CD4-positive, alpha-beta T cell treated with Interleukin-12 subunit alpha and Interleukin-12 subunit beta, for 1 hour (primary cell): Measurements from ENCODE around the gene DSP.

ENCODE experiments used
- DNase-seq: peaks from one replicate; pipeline ENCODE4 v3.0.0-alpha.2; 2020

The DSP gene, protein sequence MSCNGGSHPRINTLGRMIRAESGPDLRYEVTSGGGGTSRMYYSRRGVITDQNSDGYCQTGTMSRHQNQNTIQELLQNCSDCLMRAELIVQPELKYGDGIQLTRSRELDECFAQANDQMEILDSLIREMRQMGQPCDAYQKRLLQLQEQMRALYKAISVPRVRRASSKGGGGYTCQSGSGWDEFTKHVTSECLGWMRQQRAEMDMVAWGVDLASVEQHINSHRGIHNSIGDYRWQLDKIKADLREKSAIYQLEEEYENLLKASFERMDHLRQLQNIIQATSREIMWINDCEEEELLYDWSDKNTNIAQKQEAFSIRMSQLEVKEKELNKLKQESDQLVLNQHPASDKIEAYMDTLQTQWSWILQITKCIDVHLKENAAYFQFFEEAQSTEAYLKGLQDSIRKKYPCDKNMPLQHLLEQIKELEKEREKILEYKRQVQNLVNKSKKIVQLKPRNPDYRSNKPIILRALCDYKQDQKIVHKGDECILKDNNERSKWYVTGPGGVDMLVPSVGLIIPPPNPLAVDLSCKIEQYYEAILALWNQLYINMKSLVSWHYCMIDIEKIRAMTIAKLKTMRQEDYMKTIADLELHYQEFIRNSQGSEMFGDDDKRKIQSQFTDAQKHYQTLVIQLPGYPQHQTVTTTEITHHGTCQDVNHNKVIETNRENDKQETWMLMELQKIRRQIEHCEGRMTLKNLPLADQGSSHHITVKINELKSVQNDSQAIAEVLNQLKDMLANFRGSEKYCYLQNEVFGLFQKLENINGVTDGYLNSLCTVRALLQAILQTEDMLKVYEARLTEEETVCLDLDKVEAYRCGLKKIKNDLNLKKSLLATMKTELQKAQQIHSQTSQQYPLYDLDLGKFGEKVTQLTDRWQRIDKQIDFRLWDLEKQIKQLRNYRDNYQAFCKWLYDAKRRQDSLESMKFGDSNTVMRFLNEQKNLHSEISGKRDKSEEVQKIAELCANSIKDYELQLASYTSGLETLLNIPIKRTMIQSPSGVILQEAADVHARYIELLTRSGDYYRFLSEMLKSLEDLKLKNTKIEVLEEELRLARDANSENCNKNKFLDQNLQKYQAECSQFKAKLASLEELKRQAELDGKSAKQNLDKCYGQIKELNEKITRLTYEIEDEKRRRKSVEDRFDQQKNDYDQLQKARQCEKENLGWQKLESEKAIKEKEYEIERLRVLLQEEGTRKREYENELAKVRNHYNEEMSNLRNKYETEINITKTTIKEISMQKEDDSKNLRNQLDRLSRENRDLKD (N-terminal part only)

DNA sequence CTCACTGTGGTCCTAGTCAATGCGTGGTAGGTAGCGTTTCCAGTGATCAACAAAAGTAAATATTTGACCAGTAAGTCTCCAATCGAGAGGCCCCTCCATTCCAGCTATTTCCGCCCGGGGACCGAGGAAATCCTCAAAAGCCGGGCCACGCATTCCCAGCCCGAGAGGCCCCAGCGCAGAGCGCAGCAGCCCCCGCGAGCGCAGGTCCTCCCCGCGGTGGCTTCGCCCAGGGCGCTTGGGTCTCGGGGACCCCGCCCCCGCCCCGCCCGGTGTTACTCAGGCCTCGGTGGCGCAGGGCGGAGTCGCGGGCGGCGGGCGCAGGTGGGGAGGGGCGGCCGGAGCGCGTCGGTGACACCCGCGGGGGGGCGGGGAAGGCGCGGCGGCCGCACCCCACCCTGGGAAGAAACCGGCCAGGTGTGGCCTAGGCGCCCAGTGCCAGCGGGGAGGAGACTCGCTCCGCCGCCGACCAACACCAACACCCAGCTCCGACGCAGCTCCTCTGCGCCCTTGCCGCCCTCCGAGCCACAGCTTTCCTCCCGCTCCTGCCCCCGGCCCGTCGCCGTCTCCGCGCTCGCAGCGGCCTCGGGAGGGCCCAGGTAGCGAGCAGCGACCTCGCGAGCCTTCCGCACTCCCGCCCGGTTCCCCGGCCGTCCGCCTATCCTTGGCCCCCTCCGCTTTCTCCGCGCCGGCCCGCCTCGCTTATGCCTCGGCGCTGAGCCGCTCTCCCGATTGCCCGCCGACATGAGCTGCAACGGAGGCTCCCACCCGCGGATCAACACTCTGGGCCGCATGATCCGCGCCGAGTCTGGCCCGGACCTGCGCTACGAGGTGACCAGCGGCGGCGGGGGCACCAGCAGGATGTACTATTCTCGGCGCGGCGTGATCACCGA, at the start of gene DSP:
TSS of gene DSP (plus strand) at position 497 of the 890 bp plus-strand sequence. CDS start at position 742, 245 bp downstream.
- peak; percentile 5 for DNase-seq

DNA sequence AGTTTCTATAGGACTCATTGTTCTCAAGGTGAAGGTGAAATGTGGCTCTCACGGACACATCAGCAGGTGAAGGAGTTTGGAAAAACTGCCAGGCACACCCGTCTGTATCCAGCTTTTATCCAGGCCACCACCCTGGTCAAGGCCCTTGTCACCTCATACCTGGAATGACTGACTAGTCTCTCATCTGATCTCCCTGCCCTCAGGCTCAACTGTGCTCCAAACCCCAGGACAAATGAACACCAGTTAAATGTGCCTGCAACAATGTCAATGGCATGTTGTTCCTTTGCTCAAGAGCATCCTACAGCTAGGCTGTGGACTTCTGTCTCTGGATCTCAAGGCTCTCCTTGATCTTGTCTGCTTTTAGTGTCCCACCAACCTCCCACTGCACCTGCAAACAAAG, 47.6 kb upstream of the DSP start:
- no peak for DNase-seq

DNA sequence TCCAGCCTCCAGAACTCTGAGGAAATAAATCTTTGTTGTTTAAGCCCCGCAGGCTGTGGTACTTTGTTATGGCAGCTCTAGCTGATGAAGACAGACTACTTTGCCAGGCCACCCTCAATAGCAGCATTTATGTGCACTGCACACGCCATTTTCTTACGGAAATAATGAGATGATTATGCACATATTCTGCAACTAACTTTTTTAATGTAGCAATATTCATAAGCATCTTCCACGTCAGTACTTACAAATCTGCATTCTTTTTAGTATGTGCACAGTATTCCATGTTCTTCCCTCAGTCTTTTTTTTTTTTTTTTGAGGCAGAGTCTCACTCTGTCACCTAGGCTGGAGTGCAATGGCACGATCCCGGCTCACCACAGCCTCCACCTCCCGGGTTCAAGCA, 46.8 kb upstream of the DSP start:
- DNase-seq, result no peak

DNA sequence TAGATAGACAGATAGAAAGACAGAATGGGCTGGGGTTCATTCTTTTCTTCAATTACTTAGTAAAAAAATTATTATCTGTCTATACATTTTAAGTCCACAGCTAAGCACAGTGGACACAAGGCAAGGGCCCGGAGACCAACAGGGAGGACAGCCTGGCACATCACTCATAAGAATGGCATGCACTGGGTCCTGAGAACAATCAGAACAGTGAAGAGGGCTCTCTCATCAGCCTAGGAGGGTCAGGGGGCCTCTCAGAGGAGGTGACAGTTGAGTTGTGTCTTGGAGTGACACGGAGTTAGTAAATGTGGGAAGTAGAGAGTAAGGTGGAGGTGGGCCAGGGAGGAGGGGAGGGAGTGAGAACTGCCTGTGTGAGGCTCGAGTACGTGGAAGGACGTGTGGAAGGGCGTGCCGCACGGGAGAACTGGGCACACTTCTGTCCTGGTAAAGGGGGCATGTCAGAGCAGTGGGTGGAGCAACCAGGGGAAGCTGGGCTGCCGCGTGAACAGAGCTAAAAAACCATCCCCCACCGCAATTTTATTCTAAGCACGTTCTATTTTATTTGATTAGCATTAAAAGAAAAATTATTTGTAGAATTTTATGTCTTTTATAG, 45.1 kb upstream of the DSP start:
- no peak for DNase-seq

DNA sequence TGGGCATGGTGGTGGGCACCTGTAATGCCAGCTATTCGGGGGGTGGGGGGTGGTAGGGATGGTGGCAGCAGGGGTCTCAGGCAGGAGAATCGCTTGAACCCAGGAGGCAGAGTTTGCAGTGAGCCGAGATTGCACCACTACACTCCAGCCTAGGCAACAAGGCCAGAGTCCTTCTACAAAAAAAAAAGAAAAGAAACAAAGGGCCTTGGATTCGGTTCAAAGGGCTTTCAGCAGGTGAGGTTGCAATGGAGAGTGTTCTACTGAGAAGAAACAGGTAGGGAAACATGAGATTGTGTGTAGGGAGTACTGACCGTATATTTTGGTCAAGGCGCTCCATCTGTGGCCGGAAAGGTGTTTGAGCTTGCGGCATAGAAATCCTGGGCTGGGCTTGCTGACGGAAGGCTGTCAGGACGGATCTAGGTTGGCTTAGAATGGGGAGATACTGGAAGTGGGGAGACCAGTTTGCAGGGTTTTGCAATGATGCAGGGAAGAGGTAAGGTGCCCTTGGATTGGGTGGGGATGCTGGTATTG, 40.7 kb upstream of the DSP start:
- DNase-seq, result no peak

DNA sequence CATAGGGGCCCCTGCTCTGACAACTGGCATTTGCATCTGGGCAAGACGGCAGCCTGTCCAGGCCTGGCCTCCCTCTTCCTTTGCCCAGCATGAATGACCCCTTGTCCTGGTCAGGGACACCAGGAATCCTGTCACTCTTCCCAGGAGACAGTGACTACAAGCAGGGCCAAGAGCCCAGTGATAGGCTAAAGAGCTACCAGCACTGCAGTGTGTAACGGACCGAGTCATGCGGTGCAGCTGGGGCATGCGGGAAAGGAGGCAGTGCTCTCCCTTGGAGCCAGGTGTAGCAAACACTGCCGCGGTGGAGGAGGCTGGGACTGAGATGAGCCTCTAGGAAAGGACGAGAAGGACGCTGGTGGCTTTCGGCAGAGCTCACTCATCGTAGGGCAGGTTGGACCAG, 38.7 kb upstream of the DSP start:
- DNase-seq, result no peak

DNA sequence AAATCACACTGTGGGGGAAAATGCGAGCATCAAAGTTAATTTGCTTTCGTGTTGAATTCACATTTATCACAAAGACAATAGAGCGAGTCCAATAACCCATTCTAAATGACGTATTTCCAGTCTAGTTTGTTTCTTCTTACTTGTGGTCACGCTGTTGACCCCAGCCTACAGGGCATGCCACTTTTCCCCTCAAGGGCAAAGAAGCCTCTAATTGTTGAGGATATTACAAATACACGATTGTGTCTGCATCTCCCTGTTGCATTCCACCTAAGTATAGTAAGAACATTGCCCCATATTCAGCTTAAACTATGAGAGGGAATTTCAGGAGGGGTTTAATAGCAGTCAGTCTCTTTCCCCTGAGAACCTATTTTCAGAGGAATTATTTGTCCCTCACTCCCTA, 37.4 kb upstream of the DSP start:
- DNase-seq, result no peak

DNA sequence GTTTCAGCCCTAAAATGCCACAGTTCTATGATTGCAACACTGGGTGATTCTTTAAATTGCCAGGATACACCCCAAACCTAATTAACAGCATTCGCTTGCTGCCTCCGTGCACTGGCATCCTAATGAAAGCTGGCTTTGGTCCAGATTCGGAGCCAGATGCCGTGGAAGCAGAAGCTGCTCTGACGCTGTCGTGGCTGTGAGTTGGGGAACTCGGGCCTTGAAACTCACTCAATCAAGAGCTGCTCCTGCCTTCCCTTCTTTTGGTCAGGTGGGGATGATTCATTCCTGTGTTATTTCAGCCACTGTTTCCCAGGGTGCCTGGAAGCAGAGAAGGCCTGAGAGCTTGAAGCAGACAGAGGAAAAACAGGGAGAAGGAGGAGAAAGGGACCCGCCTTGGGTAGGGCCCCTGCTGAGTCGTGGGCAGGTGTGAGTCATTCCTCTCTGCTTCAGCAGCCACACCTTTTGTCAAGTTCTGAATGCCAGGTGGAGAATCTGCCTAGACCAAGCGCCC, 36.2 kb upstream of the DSP start:
- DNase-seq, result no peak

DNA sequence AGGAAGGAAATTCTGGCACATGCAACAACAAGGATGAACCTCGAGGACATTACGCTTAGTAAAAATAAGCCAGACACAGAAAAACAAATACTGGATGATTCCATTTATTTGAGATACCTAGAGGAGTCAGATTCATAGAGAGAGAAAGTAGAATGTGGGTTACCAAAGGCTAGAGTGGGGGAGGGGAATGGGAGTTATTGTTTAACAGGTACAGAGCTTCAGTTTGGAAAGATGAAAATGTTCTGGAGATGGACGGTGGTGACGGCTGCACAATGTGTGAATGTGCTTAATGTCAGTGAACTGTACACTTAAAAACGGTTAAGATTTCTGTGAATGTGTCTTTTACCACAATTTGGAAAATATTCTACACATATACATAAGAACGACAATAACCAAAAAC, 33.9 kb upstream of the DSP start:
- no peak for DNase-seq

DNA sequence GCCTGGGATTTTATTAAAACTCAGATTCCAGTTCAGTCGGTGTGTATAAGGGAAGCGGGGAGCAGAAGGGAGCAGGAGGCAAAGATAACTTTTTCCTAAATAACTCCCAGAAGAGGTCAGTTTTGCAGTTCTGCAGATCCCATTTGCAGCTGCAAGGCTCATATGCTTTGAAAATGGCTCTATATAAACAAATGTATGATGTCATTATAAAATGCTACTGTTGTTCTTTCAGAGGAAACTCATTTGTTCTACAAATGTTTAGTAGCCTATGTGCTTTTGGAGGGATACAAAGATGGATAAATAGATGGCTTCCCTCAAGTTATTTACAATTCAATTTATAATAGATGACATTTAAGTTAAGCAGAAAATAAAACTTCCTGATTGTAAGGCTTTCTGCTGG, 29.2 kb upstream of the DSP start:
- DNase-seq, result no peak

DNA sequence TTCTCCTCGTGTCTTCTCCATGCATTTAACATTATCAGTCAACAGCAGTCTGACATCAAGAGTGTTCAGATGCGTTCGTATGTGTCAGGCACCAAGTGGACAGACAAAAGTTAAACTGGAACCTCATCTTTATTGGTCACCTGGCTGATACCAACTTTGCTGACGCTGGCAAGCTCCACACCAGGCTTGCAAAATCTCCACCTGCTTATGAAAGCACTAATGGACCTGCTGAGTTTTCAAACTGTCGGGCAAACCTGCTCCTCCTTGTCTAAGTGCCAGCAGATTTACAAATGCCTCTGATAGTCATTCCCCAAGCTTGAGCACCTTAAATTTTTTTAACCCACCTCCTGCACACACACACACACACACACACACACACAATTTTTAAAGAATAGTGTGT, 27.9 kb upstream of the DSP start:
- DNase-seq, result no peak

DNA sequence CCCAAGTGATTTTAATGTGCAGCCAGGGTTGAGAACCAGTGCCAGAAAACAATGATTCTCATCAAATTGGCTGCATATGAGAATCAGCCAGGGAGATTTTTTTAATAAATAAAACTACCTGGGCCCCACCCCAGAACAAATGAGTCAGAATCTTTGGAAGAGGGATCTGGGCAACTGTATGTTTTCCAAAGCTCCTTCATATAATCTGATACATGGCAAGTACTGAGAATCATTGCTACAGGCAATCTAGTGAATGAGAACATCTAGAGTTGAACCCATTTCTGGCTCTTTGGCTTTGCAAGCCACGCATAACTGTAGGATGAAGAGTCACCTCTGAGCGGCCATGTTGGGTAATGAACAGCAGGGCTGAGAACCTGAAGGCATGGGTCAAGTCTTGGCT, 26.1 kb upstream of the DSP start:
- no peak for DNase-seq

DNA sequence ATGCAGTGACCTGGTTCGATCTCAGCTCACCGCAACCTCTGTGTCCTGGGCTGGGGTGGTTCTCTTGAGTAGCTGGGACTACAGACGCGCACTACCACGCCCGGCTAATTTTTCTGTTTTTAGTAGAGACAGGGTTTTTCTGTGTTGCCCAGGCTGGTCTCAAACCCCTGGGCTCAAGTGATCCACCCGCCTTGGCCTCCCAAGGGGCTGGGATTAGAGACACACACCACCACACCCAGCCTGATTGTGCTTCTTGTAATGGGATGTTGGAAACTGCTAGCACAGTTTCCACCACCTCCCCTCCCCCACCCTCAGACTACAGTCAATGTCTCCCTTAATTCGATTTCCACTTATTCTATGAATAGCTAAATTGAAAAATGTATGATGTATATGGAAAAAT, 22.6 kb upstream of the DSP start:
- DNase-seq, result no peak

DNA sequence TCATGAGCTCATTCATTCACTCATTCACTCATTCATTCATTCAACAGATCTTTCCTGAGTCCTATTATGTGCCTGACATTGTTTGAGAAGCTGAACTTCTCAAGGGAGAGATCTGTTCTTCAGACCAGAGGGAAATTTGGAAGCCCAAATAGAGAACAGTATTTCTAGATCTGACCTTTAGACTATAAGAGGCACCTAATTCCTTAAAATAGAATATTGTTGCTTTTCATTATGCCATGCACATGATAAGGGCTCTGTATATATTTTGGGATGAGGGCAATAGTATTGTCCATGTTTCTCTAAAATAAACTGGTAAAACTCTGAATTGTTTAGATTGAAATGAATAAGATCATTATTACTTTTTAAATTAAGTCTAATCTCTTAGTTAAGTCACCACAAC, 18.6 kb upstream of the DSP start:
- no peak for DNase-seq

DNA sequence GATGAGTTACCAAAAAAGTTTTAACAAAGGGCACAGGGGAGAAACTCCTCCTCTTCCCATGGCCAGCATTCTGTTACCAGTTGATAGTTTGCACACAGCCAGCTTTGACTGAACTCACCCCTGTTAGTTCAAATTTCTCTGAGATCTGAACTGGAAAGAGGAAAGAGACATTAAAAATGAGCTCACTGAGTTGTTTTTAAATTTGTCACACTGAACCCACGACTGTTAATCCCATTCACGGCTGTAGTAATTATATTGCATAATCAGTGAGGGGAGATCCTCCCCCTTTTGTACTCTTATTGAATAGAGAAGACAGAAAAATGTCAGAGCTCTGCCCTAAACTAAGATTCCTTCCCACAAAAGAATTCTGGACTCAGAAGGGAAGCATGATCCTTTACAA, 17.5 kb upstream of the DSP start:
- DNase-seq, result no peak

DNA sequence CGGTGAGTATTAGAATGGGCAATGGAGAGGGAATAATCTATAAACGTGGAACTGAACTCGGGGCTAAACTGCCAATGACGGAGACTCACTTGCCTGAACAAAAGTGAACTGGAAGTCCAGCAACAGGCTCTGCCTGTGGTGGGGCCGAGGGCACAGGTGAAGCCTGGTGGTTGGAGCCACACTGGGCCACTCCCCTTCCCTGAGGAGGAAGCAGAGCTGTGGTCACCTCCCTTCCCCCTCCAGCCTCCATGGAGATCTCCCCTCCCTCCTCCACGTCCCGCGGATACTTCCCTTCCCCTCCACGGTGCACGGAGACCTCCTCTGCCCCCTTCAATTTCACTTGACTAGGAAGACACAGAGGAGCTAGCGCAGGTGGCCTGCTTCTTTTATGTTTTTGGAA, 14.7 kb upstream of the DSP start:
- no peak for DNase-seq

DNA sequence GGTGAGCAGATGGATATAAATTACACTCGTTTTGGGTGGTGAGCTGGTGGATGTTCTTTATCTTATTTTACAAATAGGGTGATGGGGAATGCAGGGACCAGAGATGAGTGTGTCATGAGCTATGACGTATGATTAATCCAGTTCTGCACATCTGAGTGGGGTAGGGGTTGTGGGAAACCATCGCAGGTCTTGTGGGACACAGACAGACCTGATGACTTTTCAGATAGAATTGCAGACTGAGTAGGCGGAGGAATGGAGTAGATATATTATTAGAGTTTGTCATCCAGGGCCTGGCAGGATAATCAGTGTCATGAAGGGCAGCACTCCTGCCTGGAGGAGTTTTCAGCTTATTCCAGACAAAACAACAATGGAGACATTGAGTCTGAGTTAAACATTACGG, 12.9 kb upstream of the DSP start:
- DNase-seq, result no peak

DNA sequence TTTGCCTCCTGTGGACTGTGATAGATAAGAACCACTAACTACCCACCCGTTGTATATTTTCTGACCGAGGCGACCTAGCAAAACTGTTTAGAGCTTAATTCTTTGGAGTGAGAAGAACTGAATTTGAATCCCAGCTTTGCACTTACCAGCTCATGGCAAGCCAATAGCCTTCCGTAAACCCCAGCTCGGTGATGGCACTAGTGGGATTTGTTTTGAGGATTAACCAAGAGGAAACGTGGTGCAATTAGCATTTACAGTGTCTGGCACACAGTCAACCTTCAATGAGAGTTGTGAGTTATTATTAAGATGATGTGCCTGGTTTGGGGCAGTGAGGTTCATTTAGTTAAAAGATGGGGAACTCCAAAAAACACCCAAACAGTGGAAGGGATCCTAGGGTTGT, 12.3 kb upstream of the DSP start:
- no peak for DNase-seq

DNA sequence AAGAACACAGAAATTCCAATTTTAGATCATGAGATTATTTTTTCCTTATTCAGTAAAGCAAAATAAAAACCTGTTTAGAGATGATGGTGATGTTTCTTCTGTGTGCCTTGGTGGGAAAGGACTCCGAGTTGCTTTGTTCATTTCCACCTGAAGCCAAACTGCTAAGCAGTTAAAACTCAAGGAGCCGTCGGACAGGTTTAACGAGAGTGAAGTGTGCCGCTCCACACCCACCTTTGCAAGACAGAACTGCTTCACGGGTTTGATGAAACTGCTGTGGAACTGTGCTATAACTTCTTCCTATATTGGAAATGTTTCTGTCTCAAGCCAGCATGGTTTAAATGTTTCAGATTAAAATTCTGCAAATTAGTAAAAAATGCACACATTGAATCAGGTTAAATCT, 9.2 kb upstream of the DSP start:
- DNase-seq, result no peak

DNA sequence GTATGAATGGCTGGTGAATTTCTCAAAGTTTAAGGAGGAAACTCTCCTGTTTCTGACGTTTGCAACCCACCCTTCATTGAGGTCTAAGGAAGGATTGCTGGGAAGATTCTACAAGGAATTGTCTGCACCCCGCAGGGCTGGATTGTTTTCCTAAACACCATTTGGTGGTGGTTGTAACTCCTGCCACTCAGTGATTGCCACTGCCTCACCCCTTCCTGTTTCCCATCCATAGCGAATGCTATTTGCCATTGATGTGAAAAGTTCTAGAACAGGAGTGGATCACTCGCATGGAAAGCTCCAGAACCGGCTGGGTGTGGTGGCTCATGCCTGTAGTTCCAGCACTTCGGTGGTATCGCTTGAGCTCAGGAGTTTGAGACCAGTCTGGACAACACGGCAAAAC, 8.7 kb upstream of the DSP start:
- DNase-seq, result no peak

DNA sequence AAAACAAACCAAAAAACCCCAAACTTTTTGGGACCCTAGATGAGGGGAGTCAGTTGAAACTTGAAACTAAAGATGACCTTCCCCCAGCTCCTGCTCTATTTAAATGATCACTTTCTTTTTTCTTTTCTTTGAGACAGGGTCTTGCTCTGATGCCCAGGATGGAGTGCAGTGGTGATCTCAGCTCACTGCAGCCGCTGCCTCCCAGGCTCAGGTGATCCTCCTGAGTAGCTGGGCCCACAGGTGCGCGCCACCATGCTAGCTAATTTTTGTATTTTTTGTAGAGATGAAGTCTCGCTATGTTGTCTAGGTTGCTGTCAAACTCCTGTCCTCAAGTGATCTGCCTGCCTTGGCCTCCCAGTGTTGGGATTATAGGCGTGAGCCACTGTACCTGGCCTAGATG, 7.3 kb upstream of the DSP start:
- no peak for DNase-seq

DNA sequence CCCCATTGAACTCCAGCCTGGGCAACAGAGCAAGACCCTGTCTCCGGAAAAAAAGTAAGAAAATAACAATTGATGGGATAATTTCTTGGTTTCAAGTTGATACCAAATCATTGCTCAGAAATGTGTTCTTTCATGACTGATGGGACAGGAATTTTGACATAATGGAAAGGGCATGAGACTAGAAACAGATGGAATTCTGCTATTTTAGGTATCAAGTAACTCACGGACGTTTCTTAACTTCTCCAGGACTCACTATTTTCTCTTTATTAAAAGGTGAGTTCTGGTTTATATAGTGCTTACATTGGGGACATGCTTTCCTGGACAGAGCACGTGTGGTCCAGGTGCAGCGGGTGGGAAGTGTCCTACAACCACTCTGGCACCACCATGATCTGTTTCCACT, 6.0 kb upstream of the DSP start:
- no peak for DNase-seq
